ENCODE measurements around the gene FGF8. TPM values are rescaled to one million over a fixed set of nuclear protein-coding genes. Genes with fewer than 3 reads are reported as not detected.

FGF8 gene
- total and polyA plus RNA-seq, 9 of the 15 experiments (the other 6 are each of a cell fraction or from before 2014, with no cell fraction given) = 0.13 to 0.82 (median 0.37) TPM; not detected in 5

GRCh38 chr10:101783736-101784118, 7.8 kb upstream of the FGF8 start (continued):
- TF ChIP-seq HIVEP1 (CRISPR knock-in tag; IDR thresholded peaks at IDR 0.05) (no peak), TBL1XR1 (IDR thresholded peaks at IDR 0.05; ENCODE audit: low read length in 2 of 2) (no peak), BRD4 (IDR thresholded peaks at IDR 0.05) (no peak), TSHZ1 (CRISPR knock-in tag; IDR thresholded peaks at IDR 0.05) (no peak), CGGBP1 (CRISPR knock-in tag; IDR thresholded peaks at IDR 0.05) (no peak), STAT5B (CRISPR knock-in tag; IDR thresholded peaks at IDR 0.05) (no peak), CSDE1 (IDR thresholded peaks at IDR 0.05) (no peak), ZBTB2 (IDR thresholded peaks at IDR 0.05) (no peak), NFATC3 (IDR thresholded peaks at IDR 0.05) (no peak), MEIS2 (IDR thresholded peaks at IDR 0.05; ENCODE audit: partially characterized antibody) (no peak), HEY1 (CRISPR knock-in tag; IDR thresholded peaks at IDR 0.05; ENCODE audit: borderline replicate concordance) (no peak), NBN (IDR thresholded peaks at IDR 0.05; ENCODE audit: low read depth) (no peak), ARID3B (CRISPR knock-in tag; IDR thresholded peaks at IDR 0.05; ENCODE audit: borderline replicate concordance) (no peak), BRF1 (IDR thresholded peaks at IDR 0.05; ENCODE audit: borderline replicate concordance, extremely low read depth, insufficient read length) (no peak), HMBOX1 (IDR thresholded peaks at IDR 0.05) (peak; percentile 91), SMAD2 (IDR thresholded peaks at IDR 0.05; ENCODE audit: low read depth, low read length) (no peak), VEZF1 (CRISPR knock-in tag; IDR thresholded peaks at IDR 0.05) (peak; percentile 17; the same call in 1 of the 2 replicates), CEBPB (tag; IDR thresholded peaks at IDR 0.05) (no peak), NFYB (IDR thresholded peaks at IDR 0.05; ENCODE audit: extremely low read depth, insufficient read length) (no peak)

Measured in K562 (cell line).